ENCODE data around the gene CTU2.

GRCh38 chr16:88754912-88755744, 48.8 kb downstream of the CTU2 start:
- no peak for TF ChIP-seq POLR2A (IDR thresholded peaks at IDR 0.05; ENCODE audit: low read depth, low read length)
- no peak for TF ChIP-seq POLR2AphosphoS5 (IDR thresholded peaks at IDR 0.05; ENCODE audit: low read depth, low read length)

Data from GM12891 (cell line).